ENCODE data around the gene SYS1. TPM values are rescaled to one million over a fixed set of nuclear protein-coding genes. Genes with fewer than 3 reads are reported as not detected.
"Not testable (repeated sequence)": the region's sequence is repeated elsewhere in the genome, so short reads cannot be mapped to it uniquely, and the experiment has no call there.

Gene SYS1
- total RNA-seq, 1 donor from 2014 or later: 25.8 TPM

GRCh38 chr20:45339799-45340198 is 23.2 kb upstream of the SYS1 start:
- DNase-seq (ENCODE audit: low spot score): no peak

GRCh38 chr20:45340236-45340847 is 22.6 kb upstream of the SYS1 start:
- no peak for DNase-seq (ENCODE audit: low spot score)

DNA sequence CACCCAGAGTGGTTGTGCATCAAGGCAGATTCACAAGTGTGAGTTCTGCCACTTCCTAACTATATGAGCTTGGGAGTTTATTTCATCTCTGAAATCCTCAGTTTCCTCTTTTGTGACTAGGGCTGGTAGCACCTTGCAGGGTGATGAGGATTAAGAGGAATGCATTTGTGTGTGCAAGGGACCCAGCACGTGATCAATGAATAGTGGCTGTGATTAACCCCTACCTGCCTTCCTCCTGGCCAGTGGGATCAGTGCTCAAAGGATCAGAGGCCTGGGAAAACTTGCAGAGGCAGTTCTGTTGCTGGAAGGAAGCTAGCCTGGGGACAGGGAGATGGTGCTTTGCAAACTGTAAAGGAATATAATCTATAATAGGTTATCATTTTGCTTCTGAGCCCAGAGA is 22.0 kb upstream of the SYS1 start:
- no peak for DNase-seq (ENCODE audit: low spot score)

- no peak for DNase-seq (ENCODE audit: low spot score)
Observed at GRCh38 chr20:45341579-45341938, 21.4 kb upstream of the SYS1 start.

DNA sequence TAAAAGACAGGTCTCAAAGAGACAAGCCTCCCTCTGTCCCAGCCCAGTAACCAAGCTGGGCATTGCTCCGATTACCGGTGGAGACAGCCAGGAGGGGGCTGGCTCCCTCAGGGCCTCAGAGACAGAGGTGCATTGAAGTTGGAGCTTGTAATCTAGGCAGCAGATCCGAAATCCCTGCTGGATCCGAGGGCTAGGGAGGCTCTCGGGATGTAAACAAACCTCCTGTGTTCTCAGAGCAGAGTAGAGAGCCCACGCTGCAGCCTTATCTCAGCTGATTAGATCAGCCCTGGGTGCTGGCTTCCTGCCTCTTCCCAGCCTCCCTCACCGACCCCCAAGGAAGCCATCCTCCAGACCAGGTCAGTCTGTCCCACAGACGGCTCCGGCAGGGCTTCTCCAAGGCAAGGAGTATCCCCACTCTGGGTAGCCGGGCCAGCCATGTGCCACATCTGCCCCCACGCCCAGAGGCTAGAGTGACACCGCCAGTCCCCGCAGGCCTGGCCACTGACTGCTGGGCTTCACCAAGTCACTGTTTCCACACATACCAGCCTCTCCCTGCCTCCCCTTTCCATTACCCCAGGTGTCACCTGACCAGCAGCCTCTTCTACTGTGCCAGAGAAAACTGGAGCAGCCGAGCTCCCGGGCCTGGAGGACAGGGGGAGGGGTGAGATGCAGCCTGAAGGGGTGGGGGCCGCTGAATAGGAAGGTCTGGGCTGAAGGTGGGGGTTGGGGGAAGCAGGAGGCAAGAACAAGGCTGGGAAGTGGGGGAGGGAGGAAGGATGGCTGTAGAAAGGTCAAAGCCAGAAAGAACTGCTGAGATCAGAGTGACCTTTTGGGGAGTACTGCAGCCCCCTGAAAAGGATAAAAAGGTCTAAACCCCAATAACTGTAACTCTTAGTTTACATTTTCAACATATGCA is 20.8 kb upstream of the SYS1 start:
- DNase-seq (ENCODE audit: low spot score): peak; percentile 75

- no peak for DNase-seq (ENCODE audit: low spot score)
Observed at GRCh38 chr20:45342855-45343531, 20.0 kb upstream of the SYS1 start.

DNA sequence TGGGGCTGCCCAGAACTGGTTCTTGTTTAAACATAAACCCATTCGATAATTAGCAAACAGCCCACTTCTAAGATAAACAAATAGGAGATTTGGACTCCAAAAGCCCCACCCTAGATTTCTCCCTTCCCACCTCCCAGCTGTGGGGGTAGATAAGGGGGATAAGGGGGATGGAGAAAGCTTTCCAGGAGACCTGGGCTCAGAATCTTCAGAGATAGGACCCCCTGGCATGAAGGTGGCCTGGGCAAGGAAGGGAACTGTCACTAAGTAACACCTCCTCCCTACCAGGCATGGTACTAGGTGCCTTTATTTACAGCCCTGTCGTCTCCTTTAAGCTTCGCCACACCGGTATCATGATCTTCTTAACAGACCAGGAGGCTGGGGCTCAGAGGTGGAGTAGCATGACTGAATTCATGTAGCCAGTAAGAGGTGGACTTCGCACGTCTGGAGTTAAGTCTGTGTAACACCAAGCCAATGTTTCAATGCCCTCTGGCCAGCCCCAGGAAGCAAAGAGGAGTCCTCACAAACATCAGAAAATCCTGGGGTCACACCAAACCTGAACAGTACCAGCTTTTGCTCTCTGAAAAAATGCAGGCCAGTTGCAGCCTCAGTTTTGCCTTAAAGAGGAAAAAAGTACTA is 19.3 kb upstream of the SYS1 start:
- DNase-seq (ENCODE audit: low spot score): no peak

- DNase-seq (ENCODE audit: low spot score): no peak
Observed at GRCh38 chr20:45344168-45344860, 18.6 kb upstream of the SYS1 start.

DNA sequence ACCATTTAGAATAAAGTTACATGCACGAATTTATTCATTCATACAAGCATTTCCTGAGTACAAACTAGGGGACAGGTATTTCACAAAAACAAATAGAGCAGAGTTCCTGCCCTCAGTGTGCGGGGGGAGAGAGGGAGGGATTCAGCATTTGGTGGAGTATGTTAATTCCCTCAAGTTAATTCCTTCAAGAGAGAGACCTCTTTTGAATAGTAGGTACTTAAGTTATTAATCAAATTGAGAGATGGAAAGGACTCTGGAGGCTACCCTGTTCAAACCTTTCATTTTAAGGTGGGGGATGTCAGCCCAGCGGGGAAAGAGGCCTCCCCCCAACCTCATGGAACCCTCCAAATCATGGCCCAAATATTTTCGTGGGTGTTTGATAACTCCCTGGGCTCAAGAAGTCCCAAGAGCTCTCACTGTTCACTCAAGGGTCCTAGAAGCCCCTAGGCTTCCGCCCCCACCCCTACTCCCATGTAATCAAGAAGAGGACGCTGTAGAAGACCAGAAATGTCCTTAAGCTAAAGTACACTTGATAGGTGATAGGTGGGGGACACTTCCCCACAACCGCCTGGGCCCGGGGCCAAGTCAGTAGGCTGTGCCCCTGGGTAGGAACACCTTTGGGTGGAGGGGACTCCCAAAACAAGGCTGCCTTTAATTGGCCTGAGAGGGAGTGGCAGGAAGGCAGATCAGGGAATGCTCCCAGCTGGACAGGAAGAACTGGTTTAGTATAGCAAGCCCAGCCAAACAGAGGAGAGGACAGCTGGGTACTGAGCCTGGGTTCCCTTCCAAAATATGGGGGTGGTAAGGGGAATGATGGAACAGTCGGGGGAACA is 17.6 kb upstream of the SYS1 start:
- no peak for DNase-seq (ENCODE audit: low spot score)

GRCh38 chr20:45346291-45346718 is 16.7 kb upstream of the SYS1 start:
- no peak for DNase-seq (ENCODE audit: low spot score)

DNA sequence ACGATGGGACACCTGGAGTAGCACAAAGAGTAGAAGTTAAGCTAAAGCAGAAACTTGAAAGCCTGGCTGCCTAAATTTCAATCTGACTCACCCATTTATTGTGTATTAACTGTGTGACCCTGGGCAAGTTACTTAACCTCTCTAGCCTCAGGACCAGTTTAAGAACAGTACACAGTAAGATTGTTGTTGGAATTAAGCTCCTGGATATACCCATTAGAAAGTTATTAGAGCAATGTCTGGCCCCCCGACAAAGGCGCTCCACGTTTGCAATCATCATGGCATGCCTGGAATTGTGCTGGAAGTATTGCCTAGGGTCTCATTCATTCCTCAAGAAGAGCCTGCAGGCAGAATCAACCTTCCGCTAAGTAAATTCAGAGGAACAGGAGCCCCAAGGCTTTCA is 16.1 kb upstream of the SYS1 start:
- DNase-seq (ENCODE audit: low spot score): no peak

GRCh38 chr20:45347297-45347935 is 15.5 kb upstream of the SYS1 start:
- DNase-seq (ENCODE audit: low spot score): no peak

- no peak for DNase-seq (ENCODE audit: low spot score)
Observed at GRCh38 chr20:45347936-45348778, 14.8 kb upstream of the SYS1 start, which contains the start of gene SDC4. Gene SDC4, minus strand, starts transcription at chr20:45348424. Its CDS starts 40 bp downstream, at chr20:45348384.

DNA sequence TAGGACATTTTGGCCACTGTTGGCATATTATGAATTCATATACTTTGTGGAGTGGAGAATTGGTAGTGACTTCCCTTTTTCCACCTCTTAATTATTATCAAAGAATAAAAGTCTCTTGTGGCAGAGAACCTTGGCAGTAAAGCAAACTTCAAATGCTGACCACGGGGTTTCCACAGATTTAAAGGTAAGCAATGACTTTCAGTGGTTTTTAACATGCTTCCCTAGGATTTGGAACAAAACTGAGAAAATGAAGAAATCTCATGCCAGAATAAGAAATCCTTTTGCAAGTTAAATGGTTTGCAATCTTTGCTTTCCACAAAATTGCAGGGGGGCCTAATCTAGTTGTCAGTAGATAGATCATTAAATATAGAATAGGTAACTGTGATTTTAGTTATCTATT is 12.7 kb upstream of the SYS1 start:
- DNase-seq (ENCODE audit: low spot score): no peak

GRCh38 chr20:45350795-45351194 is 12.2 kb upstream of the SYS1 start:
- DNase-seq (ENCODE audit: low spot score): not testable (repeated sequence)

DNA sequence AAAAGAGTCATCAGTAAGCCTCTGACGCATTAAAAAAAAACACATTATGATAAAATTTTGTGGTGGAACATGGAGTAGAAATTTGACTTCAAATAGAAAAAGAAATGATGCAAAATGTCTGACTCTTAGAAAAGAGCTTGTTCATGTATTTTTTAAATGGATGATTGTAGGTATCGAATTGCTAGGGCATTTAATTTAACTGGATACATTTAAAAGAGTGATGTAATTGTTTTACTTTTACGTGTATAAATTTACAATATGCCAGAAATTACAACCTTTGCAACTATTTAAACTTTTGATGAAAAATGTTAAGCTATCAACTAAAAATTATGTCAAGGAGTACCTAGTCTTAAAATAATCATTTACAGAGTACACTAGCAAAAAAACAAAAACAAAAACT is 10.2 kb upstream of the SYS1 start:
- DNase-seq (ENCODE audit: low spot score): no peak

- DNase-seq (ENCODE audit: low spot score): no peak
Observed at GRCh38 chr20:45353746-45354145, 9.2 kb upstream of the SYS1 start.

DNA sequence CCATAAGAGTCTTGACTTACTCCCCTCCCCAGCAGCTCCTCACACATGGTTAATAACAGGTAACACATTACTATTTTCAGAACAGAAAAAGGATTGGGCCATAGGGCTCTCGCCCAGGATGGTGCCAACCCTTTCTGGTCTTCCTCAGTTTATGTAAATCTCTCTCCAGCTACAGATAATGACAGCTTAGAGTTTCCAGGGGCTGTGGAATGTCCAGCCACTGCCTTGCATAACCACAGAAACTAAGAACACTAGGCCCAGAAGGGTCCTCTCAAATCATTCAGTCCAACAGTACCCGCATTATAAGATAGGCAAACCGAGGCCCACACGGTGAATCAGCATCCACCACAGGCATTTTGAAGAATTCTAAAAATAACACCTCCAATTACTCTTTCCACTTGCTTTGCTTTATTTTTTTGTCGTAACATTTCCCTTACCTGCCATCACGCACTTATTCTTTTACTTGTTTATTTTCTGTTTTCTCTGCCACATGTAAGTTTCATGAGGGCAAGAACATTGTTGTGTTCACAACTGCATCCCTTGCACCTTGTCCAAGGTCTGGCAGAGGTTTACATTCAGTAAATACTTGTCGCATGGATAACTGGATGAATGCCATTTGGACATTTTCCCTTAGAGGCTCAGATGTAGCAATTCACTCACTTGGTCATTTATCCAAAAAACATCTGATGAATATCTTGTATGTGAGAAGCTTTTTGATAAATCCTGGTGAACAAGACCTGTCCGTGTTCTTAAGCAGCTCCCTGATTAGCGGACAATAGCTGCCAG is 8.3 kb upstream of the SYS1 start:
- DNase-seq (ENCODE audit: low spot score): peak; percentile 75

Measured in umbilical cord (tissue), 2 donors.